ENCODE measurements around the gene CAMK2D.

The CAMK2D gene

DNA sequence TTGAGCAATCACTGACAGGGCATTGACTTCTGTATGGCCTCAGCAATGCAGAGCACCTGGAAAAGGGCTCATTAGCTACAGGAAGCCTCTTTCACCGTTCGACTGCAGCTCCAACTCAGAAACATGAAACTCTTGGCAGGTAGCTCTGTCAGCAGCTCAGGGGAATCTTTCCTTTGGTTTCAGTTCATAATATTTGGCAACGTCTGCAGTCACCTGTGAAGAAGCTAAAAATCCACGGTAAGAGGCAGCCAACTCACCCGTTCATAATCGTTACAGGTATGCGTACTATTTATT, 354.9 kb downstream of the CAMK2D start:
- CTCF ChIA-PET, result no interaction called here
- DNase-seq, result no peak
- H3K4me3 ChIP-seq (ENCODE audit: control insufficient read depth in 1 of 7, extremely low read depth in 1 of 7, insufficient read depth in 4 of 7, low read depth in 2 of 7, low read length in 6 of 7), result no peak overlapping the region

GRCh38 chr4:113405874-113406722, 355.4 kb downstream of the CAMK2D start:
- Histone ChIP-seq H3K27ac (ENCODE audit: insufficient read depth in 1 of 2, low read depth in 1 of 2, low read length in 2 of 2, poor library complexity in 1 of 2, severe bottlenecking in 2 of 2) (no peak overlapping the region), H3K36me3 (ENCODE audit: control insufficient read depth in 4 of 4, insufficient read depth in 4 of 4, low read length in 3 of 4) (no peaks in the 10 kb centered on the region), H3K4me1 (ENCODE audit: control extremely low read depth in 1 of 4, control insufficient read depth in 4 of 4, insufficient read depth in 4 of 4, low read length in 3 of 4) (no peaks in the 10 kb centered on the region), H3K9me3 (ENCODE audit: control extremely low read depth in 1 of 5, control insufficient read depth in 4 of 5, insufficient read depth in 2 of 5, low read depth in 1 of 5, low read length in 4 of 5) (no peaks in the 10 kb centered on the region), H3K4me3 (ENCODE audit: control insufficient read depth in 1 of 7, extremely low read depth in 1 of 7, insufficient read depth in 4 of 7, low read depth in 2 of 7, low read length in 6 of 7) (no peak overlapping the region), H3K27me3 (replicated peaks in 2 of 5; ENCODE audit: control insufficient read depth in 4 of 5, insufficient read depth in 5 of 5, low read length in 4 of 5) (peaks cover 0 to 2% (median 0%) of the 10 kb centered on the region in 5 experiments)
- POLR2A ChIA-PET, result no interaction called here
- WGBS (ENCODE audit: insufficient coverage), result 100% methylated on average over 4 of the region's 7 CpGs
- CTCF ChIA-PET, result no interaction called here
- no peak for DNase-seq

More for the DNA sequence above, 354.9 kb downstream of the CAMK2D start:
- Histone ChIP-seq H3K27ac (ENCODE audit: insufficient read depth in 1 of 2, low read depth in 1 of 2, low read length in 2 of 2, poor library complexity in 1 of 2, severe bottlenecking in 2 of 2) (no peak overlapping the region), H3K9me3 (ENCODE audit: control extremely low read depth in 1 of 5, control insufficient read depth in 4 of 5, insufficient read depth in 2 of 5, low read depth in 1 of 5, low read length in 4 of 5) (no peaks in the 10 kb centered on the region), H3K4me1 (ENCODE audit: control extremely low read depth in 1 of 4, control insufficient read depth in 4 of 4, insufficient read depth in 4 of 4, low read length in 3 of 4) (no peaks in the 10 kb centered on the region), H3K27me3 (replicated peaks in 2 of 5; ENCODE audit: control insufficient read depth in 4 of 5, insufficient read depth in 5 of 5, low read length in 4 of 5) (peaks cover 0 to 2% (median 0%) of the 10 kb centered on the region in 5 experiments), H3K36me3 (ENCODE audit: control insufficient read depth in 4 of 4, insufficient read depth in 4 of 4, low read length in 3 of 4) (no peaks in the 10 kb centered on the region)
- POLR2A ChIA-PET, result no interaction called here
- WGBS (ENCODE audit: insufficient coverage), result 95% methylated on average over 7 of the region's 7 CpGs

GRCh38 chr4:113404841-113405240, 356.7 kb downstream of the CAMK2D start:
- no peaks in the 10 kb centered on the region for H3K4me1 ChIP-seq (ENCODE audit: control extremely low read depth in 1 of 4, control insufficient read depth in 4 of 4, insufficient read depth in 4 of 4, low read length in 3 of 4)
- POLR2A ChIA-PET, result no interaction called here
- 94% methylated on average over 2 of the region's 2 CpGs for WGBS (ENCODE audit: insufficient coverage)
- CTCF ChIA-PET, result no interaction called here
- no peak overlapping the region for H3K4me3 ChIP-seq (ENCODE audit: control insufficient read depth in 1 of 7, extremely low read depth in 1 of 7, insufficient read depth in 4 of 7, low read depth in 2 of 7, low read length in 6 of 7)
- no peak for DNase-seq
- H3K9me3 ChIP-seq (ENCODE audit: control extremely low read depth in 1 of 5, control insufficient read depth in 4 of 5, insufficient read depth in 2 of 5, low read depth in 1 of 5, low read length in 4 of 5), result no peaks in the 10 kb centered on the region
- H3K36me3 ChIP-seq (ENCODE audit: control insufficient read depth in 4 of 4, insufficient read depth in 4 of 4, low read length in 3 of 4), result no peaks in the 10 kb centered on the region
- H3K27me3 ChIP-seq (replicated peaks in 2 of 5; ENCODE audit: control insufficient read depth in 4 of 5, insufficient read depth in 5 of 5, low read length in 4 of 5), result peaks cover 0 to 2% (median 0%) of the 10 kb centered on the region in 5 experiments
- H3K27ac ChIP-seq (ENCODE audit: insufficient read depth in 1 of 2, low read depth in 1 of 2, low read length in 2 of 2, poor library complexity in 1 of 2, severe bottlenecking in 2 of 2), result no peak overlapping the region

DNA sequence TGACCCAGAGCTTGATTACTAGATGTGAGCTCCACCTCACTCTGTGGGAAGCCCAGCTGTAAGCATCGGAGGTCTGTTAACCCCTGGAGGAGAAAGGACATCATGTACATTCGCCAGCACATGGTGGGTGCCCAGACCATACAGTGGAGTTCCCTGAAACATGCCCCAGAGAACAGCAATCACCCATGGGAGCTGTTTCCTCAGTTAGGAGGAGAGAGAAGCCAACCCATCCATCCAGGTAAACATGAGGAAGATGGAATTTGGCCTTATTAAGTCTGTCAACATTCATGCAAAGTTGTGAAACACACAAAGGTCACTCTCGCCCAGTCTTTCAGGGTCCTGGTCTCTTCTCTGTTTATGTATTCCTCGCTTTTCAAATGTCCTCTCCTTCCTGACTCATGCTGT, 357.4 kb downstream of the CAMK2D start:
- Histone ChIP-seq H3K9me3 (ENCODE audit: control extremely low read depth in 1 of 5, control insufficient read depth in 4 of 5, insufficient read depth in 2 of 5, low read depth in 1 of 5, low read length in 4 of 5) (no peaks in the 10 kb centered on the region), H3K27ac (ENCODE audit: insufficient read depth in 1 of 2, low read depth in 1 of 2, low read length in 2 of 2, poor library complexity in 1 of 2, severe bottlenecking in 2 of 2) (no peak overlapping the region), H3K4me1 (ENCODE audit: control extremely low read depth in 1 of 4, control insufficient read depth in 4 of 4, insufficient read depth in 4 of 4, low read length in 3 of 4) (no peaks in the 10 kb centered on the region), H3K27me3 (replicated peaks in 2 of 5; ENCODE audit: control insufficient read depth in 4 of 5, insufficient read depth in 5 of 5, low read length in 4 of 5) (peaks cover 0 to 2% (median 0%) of the 10 kb centered on the region in 5 experiments), H3K4me3 (ENCODE audit: control insufficient read depth in 1 of 7, extremely low read depth in 1 of 7, insufficient read depth in 4 of 7, low read depth in 2 of 7, low read length in 6 of 7) (no peak overlapping the region), H3K36me3 (ENCODE audit: control insufficient read depth in 4 of 4, insufficient read depth in 4 of 4, low read length in 3 of 4) (no peaks in the 10 kb centered on the region)
- no peak for DNase-seq
- POLR2A ChIA-PET, result no interaction called here
- WGBS (ENCODE audit: insufficient coverage), result 100% methylated on average over 2 of the region's 4 CpGs
- CTCF ChIA-PET, result interaction anchor here (1.3 to 2.1 kb wide), 2 partner anchors 9 to 125 kb away, joined by 4 to 5 read pairs; no protein-coding TSS in a partner anchor
